K562 (cell line): ENCODE results near the gene CYYR1. TPM values are rescaled to one million over a fixed set of nuclear protein-coding genes. Genes with fewer than 3 reads are reported as not detected.

Experiments used
- ATAC-seq: fragments of 200-7000 bp; cut with Tn5 transposase; 3 replicates; pipeline ENCODE4 v1.9.1; 2020; ENCODE audit warnings: moderate library complexity
- BruUV-seq: library from RNA; stranded (reverse); fragments of 400-500 nt; replicated peaks from 2 replicates; lab custom pipeline; 2021; lab: Mats Ljungman, UMichigan
- CTCF ChIA-PET: fragments of 300-600 bp; formaldehyde crosslinking; extraction: SDS; loops from one replicate; lab custom pipeline; 2021; ENCODE audit warnings: low intra/inter-chr PET ratio; lab: Yijun Ruan, JAX
- POLR2A ChIA-PET: fragments of 300-600, 350-650 bp; sonication (Branson Sonifier 250); formaldehyde crosslinking; extraction: SDS; loops from one replicate; lab custom pipeline; 2021; ENCODE audit warnings: antibody characterized with exemption, inconsistent platforms; lab: Yijun Ruan, JAX
- DNase-seq, 4 experiments: peaks; one replicate each; pipeline versions ENCODE4 v3.0.0 to v3.0.0-alpha.2; 2011 to 2018; ENCODE audit warnings: low spot score in 3 of 4, mixed read lengths in 3 of 4; ENCODE audit errors: extremely low read depth in 1 of 4
- FAIRE-seq: peaks from 2 replicates; lab custom pipeline; 2011; peaks lifted over from hg19 to GRCh38; lab: Jason Lieb, UNC
- H2AFZ ChIP-seq: 2 replicates; pipeline ENCODE4 v1.6.0; 2011; ENCODE audit warnings: low read depth, low read length, control low read depth, inconsistent platforms
- H3K27ac ChIP-seq: fragments of 200-600 bp; 3 replicates; pipeline ENCODE4 v1.8.0; 2011; ENCODE audit warnings: low read depth, mild to moderate bottlenecking, control low read depth, inconsistent platforms, low read length, moderate library complexity, mixed read lengths; ENCODE audit errors: extremely low read depth
- H3K27me3 ChIP-seq, 2 experiments: fragments of 300-600 bp in 1 of 2; 2 replicates in 1 of 2; 3 replicates in 1 of 2; pipeline versions ENCODE4 v1.6.0 to v1.8.0; 2011; ENCODE audit warnings: inconsistent platforms in 2 of 2, low read length in 2 of 2, mild to moderate bottlenecking in 1 of 2, mixed read lengths in 1 of 2, moderate library complexity in 1 of 2; ENCODE audit not compliant: control insufficient read depth in 2 of 2, insufficient read depth in 2 of 2
- H3K36me3 ChIP-seq: fragments of 300-600 bp; 3 replicates; pipeline ENCODE4 v1.8.0; 2011; ENCODE audit warnings: mild to moderate bottlenecking, low read length, inconsistent platforms; ENCODE audit not compliant: control insufficient read depth, insufficient read depth
- H3K4me1 ChIP-seq, 2 experiments: fragments of 200-600 bp in 1 of 2; replicated peaks in 1 of 2; 2 replicates in 1 of 2; 3 replicates in 1 of 2; pipeline versions ENCODE4 v1.5.1 to v1.8.0; 2011; ENCODE audit warnings: inconsistent platforms in 2 of 2, low read length in 2 of 2, mild to moderate bottlenecking in 1 of 2, mixed read lengths in 1 of 2, moderate library complexity in 1 of 2; ENCODE audit not compliant: control insufficient read depth in 2 of 2, insufficient read depth in 2 of 2
- H3K4me2 ChIP-seq: 2 replicates; pipeline ENCODE4 v1.6.1; 2011; ENCODE audit warnings: low read length, control low read depth, inconsistent platforms, mixed read lengths; ENCODE audit not compliant: insufficient read depth
- H3K4me3 ChIP-seq: fragments of 200-600 bp; sonication (generic), shearing (Covaris generic); 2 replicates; pipeline ENCODE4 v1.5.1; 2016; ENCODE audit warnings: control low read depth, inconsistent platforms
- H3K79me2 ChIP-seq: fragments of 200-600 bp; 3 replicates; pipeline ENCODE4 v1.8.0; 2011; ENCODE audit warnings: low read length, inconsistent platforms; ENCODE audit not compliant: control insufficient read depth, insufficient read depth
- H3K9ac ChIP-seq, 2 experiments: 2 replicates each; pipeline versions ENCODE4 v1.6.0 to v1.6.1; 2011; ENCODE audit warnings: low read depth in 2 of 2, low read length in 2 of 2, control low read depth in 1 of 2, inconsistent platforms in 1 of 2, mild to moderate bottlenecking in 1 of 2, mixed read lengths in 1 of 2; ENCODE audit not compliant: insufficient read depth in 1 of 2
- H3K9me1 ChIP-seq: one replicate; pipeline ENCODE4 v1.6.0; 2011; ENCODE audit warnings: inconsistent platforms, mild to moderate bottlenecking, low read length, moderate library complexity; ENCODE audit not compliant: control insufficient read depth, insufficient read depth
- H3K9me3 ChIP-seq: replicated peaks from 2 replicates; pipeline ENCODE4 v1.5.1; 2011; ENCODE audit warnings: low read depth, low read length, inconsistent platforms; ENCODE audit not compliant: control insufficient read depth, insufficient read depth
- H4K20me1 ChIP-seq: replicated peaks from 2 replicates; pipeline ENCODE4 v1.6.1; 2011; ENCODE audit warnings: low read length, inconsistent platforms, mixed read lengths; ENCODE audit not compliant: control insufficient read depth, insufficient read depth
- ATF3 ChIP-seq, 2 experiments: fragments of 450-650 bp in 1 of 2; sonication (generic) in 1 of 2; formaldehyde crosslinking in 1 of 2; IDR thresholded peaks in 1 of 2; conservative IDR thresholded peaks in 1 of 2; 2 replicates each; pipeline versions ENCODE4 v1.6.1 to v1.8.1; 2016 to 2023; ENCODE audit warnings: mild to moderate bottlenecking in 2 of 2, moderate library complexity in 2 of 2, inconsistent platforms in 1 of 2, missing genetic modification reagents in 1 of 2
- BHLHE40 ChIP-seq: IDR thresholded peaks from 2 replicates; pipeline ENCODE4 v1.6.1; 2011; ENCODE audit warnings: low read length, improper control_type of control experiment
- CSDE1 ChIP-seq, 2 experiments: fragments of 450-650 bp; IDR thresholded peaks; 2 replicates each; pipeline ENCODE4 v1.6.1; 2016; ENCODE audit warnings: mild to moderate bottlenecking in 1 of 2
- E2F1 ChIP-seq: sonication (generic); formaldehyde crosslinking; IDR thresholded peaks from 2 replicates; pipeline ENCODE4 v1.8.1; 2023; ENCODE audit warnings: mild to moderate bottlenecking, missing genetic modification reagents, moderate library complexity
- FOS ChIP-seq: IDR thresholded peaks from 3 replicates; pipeline ENCODE4 v1.6.1; 2011; ENCODE audit not compliant: insufficient read length; ENCODE audit errors: extremely low read depth
- HDAC8 ChIP-seq: fragments of 450-650 bp; IDR thresholded peaks from 2 replicates; pipeline ENCODE4 v1.6.1; 2016; ENCODE audit warnings: mild to moderate bottlenecking, missing genetic modification characterization, moderate library complexity, missing compliant biosample characterization
- HINFP ChIP-seq: fragments of 450-650 bp; conservative IDR thresholded peaks from 2 replicates; pipeline ENCODE4 v1.6.1; 2016; ENCODE audit warnings: missing genetic modification characterization, low read depth, mild to moderate bottlenecking, control low read depth, missing compliant biosample characterization
- ILF3 ChIP-seq: fragments of 450-650 bp; IDR thresholded peaks from 2 replicates; pipeline ENCODE4 v1.6.1; 2018; ENCODE audit warnings: antibody characterized with exemption, mild to moderate bottlenecking, moderate library complexity, borderline replicate concordance
- LCOR ChIP-seq: sonication (generic); formaldehyde crosslinking; IDR thresholded peaks from 2 replicates; pipeline ENCODE4 v1.8.0; 2022; ENCODE audit warnings: mild to moderate bottlenecking, missing genetic modification reagents
- MAZ ChIP-seq, 2 experiments: fragments of 450-650 bp in 1 of 2; sonication (generic) in 1 of 2; formaldehyde crosslinking; IDR thresholded peaks in 1 of 2; conservative IDR thresholded peaks in 1 of 2; 2 replicates each; pipeline versions ENCODE4 v1.4.0 to v1.5.0; 2020; ENCODE audit warnings: mild to moderate bottlenecking in 1 of 2, missing genetic modification reagents in 1 of 2
- MTA2 ChIP-seq: fragments of 450-650 bp; IDR thresholded peaks from 2 replicates; pipeline ENCODE4 v1.6.1; 2016; ENCODE audit warnings: low read depth
- NFATC3 ChIP-seq: fragments of 450-650 bp; IDR thresholded peaks from 2 replicates; pipeline ENCODE4 v1.6.1; 2017; ENCODE audit warnings: mild to moderate bottlenecking
- PCBP1 ChIP-seq: fragments of 200-400 bp; formaldehyde crosslinking; IDR thresholded peaks from 2 replicates; pipeline ENCODE4 v1.6.1; 2018; ENCODE audit warnings: mild to moderate bottlenecking, low read depth, low read length; ENCODE audit not compliant: poor library complexity, severe bottlenecking
- RB1 ChIP-seq: fragments of 450-650 bp; IDR thresholded peaks from 2 replicates; pipeline ENCODE4 v1.6.1; 2017; ENCODE audit warnings: low read depth, mild to moderate bottlenecking
- RBBP5 ChIP-seq: fragments of 200-600 bp; sonication (generic); IDR thresholded peaks from 2 replicates; pipeline ENCODE4 v1.6.1; 2012; ENCODE audit warnings: borderline replicate concordance, mild to moderate bottlenecking, low read length, control low read depth, inconsistent platforms; ENCODE audit not compliant: insufficient read depth, poor library complexity, severe bottlenecking
- TAF15 ChIP-seq: fragments of 200-400 bp; formaldehyde crosslinking; IDR thresholded peaks from 2 replicates; pipeline ENCODE4 v1.6.1; 2017; ENCODE audit warnings: mild to moderate bottlenecking, low read depth, low read length, moderate library complexity
- TCF3 ChIP-seq: sonication (generic); formaldehyde crosslinking; IDR thresholded peaks from 2 replicates; pipeline ENCODE4 v1.4.0; 2020; ENCODE audit warnings: mild to moderate bottlenecking, missing genetic modification reagents
- ZEB2 ChIP-seq: fragments of 450-650 bp; IDR thresholded peaks from 2 replicates; pipeline ENCODE4 v1.6.1; 2016
- ZFP36 ChIP-seq: fragments of 150-350 bp; IDR thresholded peaks from 2 replicates; pipeline ENCODE4 v1.6.1; 2018; ENCODE audit warnings: low read length, low read depth; ENCODE audit not compliant: partially characterized antibody
- ZNF780A ChIP-seq: fragments of 250-450 bp; sonication (Bioruptor Pico); IDR thresholded peaks from 2 replicates; pipeline ENCODE4 v1.5.0; 2021; ENCODE audit warnings: mild to moderate bottlenecking
- WGBS: fragments of 100-300 bp; shearing (Covaris generic); methylation state at CpG from one replicate; pipeline ENCODE4 v1.1.6; 2016; ENCODE audit warnings: low coverage, mixed read lengths; ENCODE audit not compliant: insufficient coverage; ENCODE audit errors: missing lambda C conversion rate; 5-methylcytosine and 5-hydroxymethylcytosine counted together
- in situ Hi-C: fragments of 300-500 bp; cut with MboI; formaldehyde crosslinking; loops from 4 replicates; pipeline ENCODE4 v1.15.0; 2018; ENCODE audit warnings: inconsistent platforms, mixed read lengths
- intact Hi-C: fragments of 100-400 bp; cut with micrococcal nuclease; formaldehyde crosslinking; loops from 2 replicates; pipeline ENCODE4 v1.14.2; 2022
- polyA plus RNA-seq, 8 experiments: library from polyadenylated mRNA; depleted of rRNA in 4 of 8; stranded (reverse) in 5 of 8; unstranded in 3 of 8; fragments of >200 nt; fragmentation: Nextera tagmentation in 2 of 8; fragmentation: Illumina TruSeq in 1 of 8; extraction: Ambion mirVana in 2 of 8; extraction: Trizol in 1 of 8; gene quantifications; 2 replicates each; pipeline versions ENCODE4 v1.2.1 to v1.2.3, GENCODE V29; 2011 to 2014; ENCODE audit warnings: inconsistent platforms in 1 of 8, missing spikeins in 1 of 8
- total RNA-seq, 7 experiments: library from RNA; depleted of rRNA in 6 of 7; stranded (reverse); fragments of >200 nt in 6 of 7; fragmentation: Illumina TruSeq in 2 of 7; extraction: Trizol in 2 of 7; gene quantifications; 2 replicates each; pipeline versions ENCODE4 v1.2.1 to v1.2.3, GENCODE V29; 2011 to 2021; ENCODE audit warnings: low replicate concordance in 1 of 7

Gene CYYR1
- total and polyA plus RNA-seq, 9 of the 15 experiments (the other 6 are each of a cell fraction or from before 2014, with no cell fraction given), result not detected

DNA sequence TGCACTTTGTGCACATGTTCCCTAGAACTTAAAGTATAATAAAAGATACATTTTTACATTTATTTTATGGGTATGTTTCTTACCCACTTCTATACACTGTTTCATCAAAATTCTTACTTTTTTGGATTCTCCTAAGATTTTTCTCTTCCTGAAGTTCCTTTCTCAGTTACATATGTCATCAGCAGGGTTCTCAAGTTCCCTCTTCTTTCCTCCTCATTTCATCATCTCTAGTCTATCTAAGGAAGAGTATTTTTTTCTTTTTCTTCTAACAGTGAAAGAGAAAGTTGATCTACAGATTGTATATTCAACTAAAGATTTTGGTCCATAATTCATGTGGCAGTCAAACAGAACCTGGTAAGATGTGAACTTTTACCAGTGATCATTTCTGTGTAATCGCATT, 41.2 kb upstream of the CYYR1 start:
- ATAC-seq, result no peak
- FAIRE-seq, result no peak
- BruUV-seq, result no TSS peak
- Histone ChIP-seq H2AFZ (no peak overlapping the region), H3K79me2 (no peaks in the 10 kb centered on the region), H3K4me2 (no peak overlapping the region), H3K27ac (no peak overlapping the region), H4K20me1 (no peaks in the 10 kb centered on the region), H3K27me3 (no peaks in the 10 kb centered on the region), H3K9ac (no peak overlapping the region), H3K36me3 (no peaks in the 10 kb centered on the region), H3K4me1 (no peaks in the 10 kb centered on the region), H3K4me3 (no peak overlapping the region), H3K9me1 (no peaks in the 10 kb centered on the region), H3K9me3 (no peaks in the 10 kb centered on the region; the same call in 1 of the 2 replicates)
- intact Hi-C loops, result no loop called here
- no peak for DNase-seq
- ChIA-PET POLR2A (no interaction called here), CTCF (no interaction called here)
- WGBS, result 4% methylated on average over 1 of the region's 1 CpG
- TF ChIP-seq NFATC3 (no peak), ZEB2 (no peak), ZNF780A (CRISPR knock-in tag) (no peak), FOS (no peak), CSDE1 (IDR thresholded peaks at IDR 0.05) (no peak), ZFP36 (no peak), TAF15 (no peak), BHLHE40 (no peak), RB1 (no peak), ATF3 (IDR thresholded peaks at IDR 0.05) (no peak), ATF3 (CRISPR knock-in tag; conservative IDR thresholded peaks at IDR 0.05) (no peak), ILF3 (no peak), MAZ (CRISPR knock-in tag; conservative IDR thresholded peaks at IDR 0.05 in 1 of 2, IDR thresholded peaks at IDR 0.05 in 1 of 2) (no peak), HDAC8 (tag) (no peak), E2F1 (CRISPR knock-in tag) (no peak), HINFP (tag) (no peak), MTA2 (no peak), LCOR (CRISPR knock-in tag) (no peak), RBBP5 (no peak), TCF3 (no peak), PCBP1 (no peak)
- in situ Hi-C loops, result no loop called here
